Nephron progenitor cell (in vitro differentiated cells): Measurements from ENCODE around the gene PSMA6.

Experiments used
- DNase-seq: peaks from one replicate; pipeline ENCODE4 v3.0.0; 2021
- H3K27ac Mint-ChIP-seq: 2 replicates; pipeline ENCODE4 v1.8.0; 2021; ENCODE audit warnings: mild to moderate bottlenecking, moderate library complexity, mixed read lengths
- H3K27me3 Mint-ChIP-seq: 2 replicates; pipeline ENCODE4 v1.8.0; 2021; ENCODE audit warnings: mild to moderate bottlenecking, low read depth, mixed read lengths; ENCODE audit not compliant: poor library complexity
- H3K36me3 Mint-ChIP-seq: 2 replicates; pipeline ENCODE4 v1.8.0; 2021; ENCODE audit warnings: low read depth, mixed read lengths
- H3K4me1 Mint-ChIP-seq: 2 replicates; pipeline ENCODE4 v1.8.0; 2021; ENCODE audit warnings: mixed read lengths
- H3K4me3 Mint-ChIP-seq: 2 replicates; pipeline ENCODE4 v1.8.0; 2021; ENCODE audit warnings: mild to moderate bottlenecking, moderate library complexity, mixed read lengths
- H3K9me3 Mint-ChIP-seq: 2 replicates; pipeline ENCODE4 v1.8.0; 2021; ENCODE audit warnings: mild to moderate bottlenecking, moderate library complexity, mixed read lengths
- TF ChIP-seq, protein P1 (sequence below): fragments of 200-600 bp; sonication (generic); IDR thresholded peaks from 2 replicates; pipeline ENCODE4 v1.5.0; 2021; ENCODE audit warnings: antibody characterized with exemption

Gene PSMA6

DNA sequence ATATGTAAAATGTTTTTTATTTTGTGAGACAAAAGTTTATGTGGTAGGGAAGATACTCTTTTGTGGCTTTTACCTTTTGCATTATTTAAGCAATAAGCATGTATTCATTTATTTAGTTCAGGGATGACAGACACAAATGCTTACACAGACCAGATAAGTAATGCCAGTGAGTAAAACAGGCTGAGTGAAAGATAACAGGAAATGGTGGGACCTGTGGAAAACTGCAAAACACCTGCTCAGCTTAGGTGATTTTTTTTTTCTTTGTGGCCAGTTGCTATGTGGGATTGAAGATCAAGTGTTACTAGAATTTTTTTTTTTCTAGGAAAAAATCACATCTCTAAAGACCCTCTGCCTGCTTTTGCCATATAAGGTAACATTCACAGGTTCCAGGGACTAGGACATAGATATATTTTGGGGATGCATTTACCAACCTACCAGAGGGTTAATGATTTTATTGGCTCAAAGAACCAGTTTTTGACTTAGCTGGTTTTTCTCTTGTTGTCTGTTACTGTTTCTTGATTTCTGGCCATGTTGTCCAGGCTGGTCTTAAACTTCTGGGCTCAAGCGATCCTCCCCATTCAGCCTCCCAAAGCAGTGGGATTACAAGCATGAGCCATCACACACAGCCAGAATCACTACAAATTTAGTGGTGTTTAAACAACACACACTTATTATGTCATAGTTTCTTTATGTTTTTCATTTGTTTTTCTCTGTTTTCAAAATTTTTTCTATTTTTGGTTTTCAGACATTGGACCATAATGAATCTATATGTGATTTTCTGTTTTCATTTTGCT, 9.8 kb downstream of the PSMA6 start:
- Mint-ChIP-seq H3K27ac (no peak overlapping the region), H3K36me3 (peaks cover 47% of the 10 kb centered on the region), H3K27me3 (peaks cover 3% of the 10 kb centered on the region), H3K9me3 (peaks cover 11% of the 10 kb centered on the region), H3K4me1 (no peaks in the 10 kb centered on the region), H3K4me3 (no peak overlapping the region)
- no peak for DNase-seq
- TF ChIP-seq, protein P1, sequence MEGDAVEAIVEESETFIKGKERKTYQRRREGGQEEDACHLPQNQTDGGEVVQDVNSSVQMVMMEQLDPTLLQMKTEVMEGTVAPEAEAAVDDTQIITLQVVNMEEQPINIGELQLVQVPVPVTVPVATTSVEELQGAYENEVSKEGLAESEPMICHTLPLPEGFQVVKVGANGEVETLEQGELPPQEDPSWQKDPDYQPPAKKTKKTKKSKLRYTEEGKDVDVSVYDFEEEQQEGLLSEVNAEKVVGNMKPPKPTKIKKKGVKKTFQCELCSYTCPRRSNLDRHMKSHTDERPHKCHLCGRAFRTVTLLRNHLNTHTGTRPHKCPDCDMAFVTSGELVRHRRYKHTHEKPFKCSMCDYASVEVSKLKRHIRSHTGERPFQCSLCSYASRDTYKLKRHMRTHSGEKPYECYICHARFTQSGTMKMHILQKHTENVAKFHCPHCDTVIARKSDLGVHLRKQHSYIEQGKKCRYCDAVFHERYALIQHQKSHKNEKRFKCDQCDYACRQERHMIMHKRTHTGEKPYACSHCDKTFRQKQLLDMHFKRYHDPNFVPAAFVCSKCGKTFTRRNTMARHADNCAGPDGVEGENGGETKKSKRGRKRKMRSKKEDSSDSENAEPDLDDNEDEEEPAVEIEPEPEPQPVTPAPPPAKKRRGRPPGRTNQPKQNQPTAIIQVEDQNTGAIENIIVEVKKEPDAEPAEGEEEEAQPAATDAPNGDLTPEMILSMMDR: no peak

DNA sequence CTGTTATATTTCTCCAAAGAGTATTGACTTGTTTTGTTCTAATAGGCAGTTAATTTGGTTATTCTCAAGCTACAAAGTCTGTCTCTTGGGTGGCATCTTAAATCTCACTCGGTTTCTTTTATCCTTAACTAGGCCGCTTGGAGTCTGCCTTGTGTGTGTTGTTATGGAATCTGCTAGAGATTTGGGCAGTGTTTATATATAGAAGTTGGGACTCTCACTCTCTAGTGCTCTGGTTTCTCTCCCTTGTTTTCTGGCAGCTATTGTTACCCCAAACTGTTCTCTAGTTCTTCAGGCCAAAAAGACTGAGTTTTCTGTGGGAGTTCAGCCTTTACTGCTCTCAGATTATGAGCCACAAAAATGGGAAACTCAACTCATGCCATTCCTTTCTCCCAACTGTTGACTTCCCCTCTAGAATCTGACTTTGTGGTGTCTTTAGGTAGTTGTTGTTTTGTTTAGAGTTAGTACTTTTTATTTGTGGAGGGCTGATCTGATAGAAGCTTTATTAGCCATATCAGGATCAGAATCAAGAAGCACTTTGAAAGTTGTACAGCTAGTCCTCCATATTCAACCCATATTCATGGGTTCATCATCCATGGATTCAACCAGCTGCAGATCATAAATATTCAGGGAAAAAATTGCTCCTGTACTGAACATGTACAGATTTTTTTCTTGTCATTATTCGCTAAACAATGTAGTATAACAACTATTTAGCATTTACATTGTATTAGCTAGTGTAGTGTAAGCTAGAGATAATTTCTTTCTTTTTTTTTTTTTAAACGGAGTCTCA, 11.2 kb downstream of the PSMA6 start:
- no peak overlapping the region for H3K4me3 Mint-ChIP-seq
- peaks cover 11% of the 10 kb centered on the region for H3K9me3 Mint-ChIP-seq
- H3K36me3 Mint-ChIP-seq: peaks cover 42% of the 10 kb centered on the region
- peaks cover 3% of the 10 kb centered on the region for H3K27me3 Mint-ChIP-seq
- no peak for DNase-seq
- TF ChIP-seq, protein P1: no peak
- H3K4me1 Mint-ChIP-seq: no peaks in the 10 kb centered on the region
- no peak overlapping the region for H3K27ac Mint-ChIP-seq

DNA sequence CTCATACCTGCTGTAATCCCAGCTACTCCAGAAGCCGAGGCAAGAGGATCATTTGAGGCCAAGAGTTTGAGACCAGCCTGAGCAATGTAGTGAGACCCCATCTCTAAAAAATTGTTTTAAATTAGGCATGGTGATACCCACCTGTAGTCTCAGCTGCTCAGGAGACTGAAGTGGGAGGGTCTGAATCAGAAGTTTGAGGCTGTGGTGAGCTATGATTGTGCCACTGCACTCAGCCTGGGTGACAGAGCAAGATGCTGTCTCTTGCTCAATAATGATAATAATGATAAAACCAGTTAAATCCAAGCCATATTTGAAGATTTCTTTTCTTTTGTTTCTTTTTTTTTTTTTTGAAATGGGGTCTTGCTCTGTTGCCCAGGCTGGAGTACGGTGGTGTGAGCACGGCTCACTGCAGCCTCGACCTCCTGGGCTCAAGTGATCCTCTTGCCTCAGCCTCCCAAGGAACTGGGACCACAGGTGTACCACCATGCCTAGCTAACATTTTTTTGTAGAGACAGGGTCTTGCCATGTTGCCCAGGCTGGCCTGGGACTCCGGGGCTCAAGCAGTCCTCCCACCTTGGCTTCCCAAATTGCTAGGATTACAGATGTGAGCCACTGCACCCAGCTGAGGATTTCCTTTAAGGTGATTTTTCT, 12.8 kb downstream of the PSMA6 start:
- no peak for DNase-seq

DNA sequence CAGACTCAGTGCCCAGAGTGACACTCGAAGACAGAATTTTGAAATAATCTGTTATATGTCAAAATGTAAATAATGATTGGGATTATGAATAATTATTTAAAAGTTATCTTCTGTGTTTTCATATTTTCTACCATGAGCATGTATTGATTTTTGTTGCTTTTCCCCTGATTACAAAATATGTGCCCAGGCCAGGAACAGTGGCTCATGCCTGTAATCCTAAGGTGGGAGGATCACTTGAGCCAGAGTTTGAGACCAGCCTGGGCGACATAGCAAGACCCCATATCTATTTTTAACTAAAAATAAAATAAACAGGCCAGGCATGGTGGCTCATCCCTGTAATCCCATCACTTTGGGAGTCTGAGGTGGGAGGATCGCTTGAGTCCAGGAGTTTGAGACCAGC, 13.5 kb downstream of the PSMA6 start:
- Mint-ChIP-seq H3K36me3 (peaks cover 54% of the 10 kb centered on the region), H3K4me3 (no peak overlapping the region), H3K27me3 (peaks cover 3% of the 10 kb centered on the region), H3K4me1 (no peaks in the 10 kb centered on the region), H3K9me3 (peaks cover 11% of the 10 kb centered on the region), H3K27ac (no peak overlapping the region)
- TF ChIP-seq, protein P1: no peak
- no peak for DNase-seq

More for the DNA sequence above, 12.8 kb downstream of the PSMA6 start:
- Mint-ChIP-seq H3K36me3 (peaks cover 51% of the 10 kb centered on the region), H3K27me3 (peaks cover 3% of the 10 kb centered on the region), H3K4me3 (no peak overlapping the region), H3K4me1 (no peaks in the 10 kb centered on the region), H3K9me3 (peaks cover 11% of the 10 kb centered on the region), H3K27ac (no peak overlapping the region)
- TF ChIP-seq, protein P1: no peak

DNA sequence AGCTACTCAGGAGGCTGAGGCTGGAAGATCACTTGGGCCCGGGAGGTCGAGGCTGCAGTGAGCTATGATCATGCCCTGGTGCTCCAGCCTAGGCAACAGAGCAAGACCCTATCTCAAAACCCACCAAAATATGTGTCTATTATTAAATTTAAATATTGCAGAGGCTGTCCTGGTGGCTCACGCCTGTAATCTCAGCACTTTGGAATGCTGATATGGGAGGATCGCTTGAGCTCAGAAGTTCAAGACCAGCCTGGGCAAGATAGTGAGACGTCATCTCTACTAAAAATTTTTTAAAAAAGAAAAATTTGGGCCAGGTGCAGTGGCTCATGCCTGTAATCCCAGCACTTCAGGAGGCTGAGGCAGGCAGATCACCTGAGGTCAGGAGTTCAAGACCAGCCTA, 13.9 kb downstream of the PSMA6 start:
- peaks cover 54% of the 10 kb centered on the region for H3K36me3 Mint-ChIP-seq
- H3K27ac Mint-ChIP-seq: no peak overlapping the region
- peaks cover 3% of the 10 kb centered on the region for H3K27me3 Mint-ChIP-seq
- H3K9me3 Mint-ChIP-seq: peaks cover 11% of the 10 kb centered on the region
- no peak overlapping the region for H3K4me3 Mint-ChIP-seq
- H3K4me1 Mint-ChIP-seq: no peaks in the 10 kb centered on the region
- TF ChIP-seq, protein P1: no peak
- no peak for DNase-seq
